ENCODE results near the gene SLC25A33. TPM values are rescaled to one million over a fixed set of nuclear protein-coding genes. Genes with fewer than 3 reads are reported as not detected.

SLC25A33 gene
- total and polyA plus RNA-seq, 2 of the 8 experiments (the other 6 are each of a cell fraction or from before 2014, with no cell fraction given), result 7.8 to 12.8 TPM

DNA sequence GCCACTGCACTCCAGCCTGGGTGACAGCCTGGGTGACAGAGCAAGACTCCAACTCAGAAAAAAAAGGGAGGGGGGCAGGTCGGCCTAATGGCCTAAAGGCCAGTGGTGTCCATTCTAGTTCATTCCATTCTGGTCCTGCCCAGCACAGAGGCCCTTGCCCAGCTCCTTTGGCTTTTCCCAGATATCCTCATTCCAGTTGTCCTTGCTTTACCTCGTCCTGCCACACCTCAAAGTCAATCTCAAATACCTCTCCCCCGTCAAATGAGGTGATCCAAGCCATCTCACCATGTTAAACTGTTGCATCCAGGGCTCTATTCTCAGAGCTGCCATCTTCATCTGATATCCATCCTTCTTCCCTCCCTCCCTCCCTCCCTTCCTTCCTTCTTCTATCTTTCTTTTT is 92.3 kb downstream of the SLC25A33 start (continued):
- no peak for TF ChIP-seq JUN (IDR thresholded peaks at IDR 0.05; ENCODE audit: low read depth, low read length)
- TF ChIP-seq TEAD4 (IDR thresholded peaks at IDR 0.05; ENCODE audit: low read depth, low read length), result no peak

Measured in H1 (cell line).